ENCODE measurements around the gene LTO1. TPM values are rescaled to one million over a fixed set of nuclear protein-coding genes. Genes with fewer than 3 reads are reported as not detected.
A peak's percentile ranks its signal among the peaks of the same experiment; 100 is the strongest.

Gene LTO1
- polyA plus RNA-seq, 1 experiment, result 13.7 TPM

DNA sequence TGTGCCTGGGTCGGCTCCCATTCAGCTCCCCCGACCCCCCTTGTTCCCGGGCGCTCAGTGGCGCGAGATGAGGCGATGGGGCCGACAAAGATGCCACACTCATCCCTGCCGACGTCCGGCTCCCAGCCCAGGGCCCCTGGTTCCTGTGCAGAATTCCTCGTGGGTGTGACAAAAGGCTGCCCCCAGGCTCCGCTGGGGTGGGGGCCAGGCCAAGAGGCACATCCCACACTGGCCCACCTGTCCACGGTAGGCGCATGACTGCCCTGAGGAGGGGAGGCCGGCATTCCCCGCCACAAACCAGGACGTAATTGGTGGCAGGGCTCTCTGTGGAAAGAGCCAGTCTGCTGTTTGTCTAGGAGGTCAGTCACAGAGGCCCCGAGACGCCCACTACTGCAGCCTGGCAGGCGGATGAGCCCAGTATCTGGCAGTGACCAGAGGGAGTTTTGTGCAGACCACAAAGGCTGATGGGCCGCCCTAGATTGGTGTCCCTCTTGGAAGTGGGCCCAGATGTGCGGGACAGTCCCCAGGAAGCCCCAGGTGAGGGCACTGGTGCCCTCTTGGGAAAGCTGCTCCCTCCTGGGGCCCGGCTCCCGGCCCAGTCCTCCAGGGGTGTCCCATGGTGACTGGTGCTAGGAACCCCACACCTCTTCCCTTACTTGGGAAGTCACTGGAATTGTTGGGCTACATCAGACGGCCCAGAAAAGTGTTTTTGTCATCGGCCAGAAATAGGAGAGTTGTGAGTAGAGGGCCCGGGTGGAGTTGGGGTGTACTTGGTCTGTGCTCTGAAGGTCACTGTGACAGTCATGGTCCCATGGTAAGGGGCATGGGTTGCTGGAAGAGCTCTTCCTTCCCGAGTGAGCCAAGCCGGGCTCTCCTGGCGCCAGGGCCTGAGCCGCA is 28.4 kb downstream of the LTO1 start:
- TF ChIP-seq, protein P1, sequence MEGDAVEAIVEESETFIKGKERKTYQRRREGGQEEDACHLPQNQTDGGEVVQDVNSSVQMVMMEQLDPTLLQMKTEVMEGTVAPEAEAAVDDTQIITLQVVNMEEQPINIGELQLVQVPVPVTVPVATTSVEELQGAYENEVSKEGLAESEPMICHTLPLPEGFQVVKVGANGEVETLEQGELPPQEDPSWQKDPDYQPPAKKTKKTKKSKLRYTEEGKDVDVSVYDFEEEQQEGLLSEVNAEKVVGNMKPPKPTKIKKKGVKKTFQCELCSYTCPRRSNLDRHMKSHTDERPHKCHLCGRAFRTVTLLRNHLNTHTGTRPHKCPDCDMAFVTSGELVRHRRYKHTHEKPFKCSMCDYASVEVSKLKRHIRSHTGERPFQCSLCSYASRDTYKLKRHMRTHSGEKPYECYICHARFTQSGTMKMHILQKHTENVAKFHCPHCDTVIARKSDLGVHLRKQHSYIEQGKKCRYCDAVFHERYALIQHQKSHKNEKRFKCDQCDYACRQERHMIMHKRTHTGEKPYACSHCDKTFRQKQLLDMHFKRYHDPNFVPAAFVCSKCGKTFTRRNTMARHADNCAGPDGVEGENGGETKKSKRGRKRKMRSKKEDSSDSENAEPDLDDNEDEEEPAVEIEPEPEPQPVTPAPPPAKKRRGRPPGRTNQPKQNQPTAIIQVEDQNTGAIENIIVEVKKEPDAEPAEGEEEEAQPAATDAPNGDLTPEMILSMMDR (IDR thresholded peaks at IDR 0.05; ENCODE audit: insufficient read depth, low read depth, low read length), result no peak
- ChIA-PET CTCF (interaction anchor here (0.6 to 7.0 kb wide), 5 partner anchors 14 to 546 kb away, joined by 3 to 82 read pairs (median 26); no protein-coding TSS in a partner anchor), POLR2A (no interaction called here)
- no peaks in the 10 kb centered on the region for H3K27me3 ChIP-seq (ENCODE audit: control insufficient read depth, insufficient read depth, low read length)
- no peak for DNase-seq (ENCODE audit: low read depth)
- H3K36me3 ChIP-seq (ENCODE audit: control insufficient read depth, insufficient read depth, low read length), result peaks cover 69% of the 10 kb centered on the region
- H3K4me3 ChIP-seq (ENCODE audit: low read depth, low read length), result no peak overlapping the region

GRCh38 chr11:69645801-69646492 is 29.2 kb downstream of the LTO1 start:
- H3K4me3 ChIP-seq (ENCODE audit: low read depth, low read length), result no peak overlapping the region
- H3K27me3 ChIP-seq (ENCODE audit: control insufficient read depth, insufficient read depth, low read length), result no peaks in the 10 kb centered on the region
- DNase-seq (ENCODE audit: low read depth), result no peak
- TF ChIP-seq, protein P1 (IDR thresholded peaks at IDR 0.05; ENCODE audit: insufficient read depth, low read depth, low read length), result no peak
- H3K36me3 ChIP-seq (ENCODE audit: control insufficient read depth, insufficient read depth, low read length), result peaks cover 63% of the 10 kb centered on the region
- POLR2A ChIA-PET, result no interaction called here
- CTCF ChIA-PET, result interaction anchor here (0.6 to 7.0 kb wide), 7 partner anchors 14 to 545 kb away, joined by 3 to 82 read pairs (median 26); partner anchors contain the start of gene MYEOV

- no peaks in the 10 kb centered on the region for H3K27me3 ChIP-seq (ENCODE audit: control insufficient read depth, insufficient read depth, low read length)
- ChIA-PET POLR2A (no interaction called here), CTCF (interaction anchor here (0.9 to 7.0 kb wide), 21 partner anchors 11 to 570 kb away, joined by 3 to 82 read pairs (median 6); partner anchors contain the start of gene MYEOV)
- TF ChIP-seq, protein P1 (IDR thresholded peaks at IDR 0.05; ENCODE audit: insufficient read depth, low read depth, low read length), result no peak
- no peak overlapping the region for H3K4me3 ChIP-seq (ENCODE audit: low read depth, low read length)
- DNase-seq (ENCODE audit: low read depth), result no peak
- H3K36me3 ChIP-seq (ENCODE audit: control insufficient read depth, insufficient read depth, low read length), result peaks cover 57% of the 10 kb centered on the region
These were observed 30.0 kb downstream of the LTO1 start for GRCh38 chr11:69644962-69645675.

- DNase-seq (ENCODE audit: low read depth), result peak; percentile 67
- ChIA-PET POLR2A (interaction anchor here (0.5 to 0.6 kb wide), 2 partner anchors 31 to 237 kb away, joined by 4 to 8 read pairs; no protein-coding TSS in a partner anchor), CTCF (interaction anchor here (0.6 to 7.0 kb wide), 48 partner anchors 10 to 793 kb away, joined by 3 to 82 read pairs (median 4); partner anchors contain the start of gene MYEOV)
- peaks cover 49% of the 10 kb centered on the region for H3K36me3 ChIP-seq (ENCODE audit: control insufficient read depth, insufficient read depth, low read length)
- H3K4me3 ChIP-seq (ENCODE audit: low read depth, low read length), result peak overlapping the region; percentile 87
- TF ChIP-seq, protein P1 (IDR thresholded peaks at IDR 0.05; ENCODE audit: insufficient read depth, low read depth, low read length), result peak; percentile 66
- no peaks in the 10 kb centered on the region for H3K27me3 ChIP-seq (ENCODE audit: control insufficient read depth, insufficient read depth, low read length)
These were observed 30.8 kb downstream of the LTO1 start for GRCh38 chr11:69644071-69644961.

Data from BJ (cell line).